Peyer's patch (tissue), 4 donors: ENCODE measurements around the gene CDC37. TPM values are rescaled to one million over a fixed set of nuclear protein-coding genes. Genes with fewer than 3 reads are reported as not detected.
A peak's percentile ranks its signal among the peaks of the same experiment; 100 is the strongest.

Source experiments
- DNase-seq, 3 donors: peaks; one replicate each; pipeline ENCODE4 v3.0.0-alpha.2; 2017 to 2019
- H3K27ac ChIP-seq, 4 donors: fragments of 200-600 bp; sonication (generic); one replicate each; pipeline ENCODE4 v1.5.1; 2016 to 2019
- H3K27me3 ChIP-seq, 2 donors: fragments of 200-600 bp; sonication (generic); one replicate each; pipeline ENCODE4 v1.5.1; 2019
- H3K36me3 ChIP-seq, 3 donors: fragments of 200-600 bp; sonication (generic); one replicate each; pipeline ENCODE4 v1.5.1; 2016 to 2019
- H3K4me1 ChIP-seq, 4 donors: fragments of 200-600 bp; sonication (generic); one replicate each; pipeline ENCODE4 v1.5.1; 2016 to 2019
- H3K4me3 ChIP-seq, 4 donors: fragments of 200-600 bp; sonication (generic); 1 replicate in 3 of 4; 2 replicates in 1 of 4; pipeline ENCODE4 v1.5.1; 2016 to 2019; ENCODE audit warnings: mild to moderate bottlenecking in 1 of 4
- H3K9me3 ChIP-seq, 4 donors: fragments of 200-600 bp; sonication (generic); one replicate each; pipeline ENCODE4 v1.5.1; 2016 to 2019; ENCODE audit warnings: mild to moderate bottlenecking in 1 of 4
- CTCF ChIP-seq, 6 experiments: fragments of 450-650 bp in 4 of 6; fragments of 200-600 bp in 2 of 6; sonication (generic) in 1 of 6; IDR thresholded peaks; one replicate each; pipeline ENCODE4 v1.5.1; 2017 to 2019; ENCODE audit warnings: antibody characterized with exemption in 6 of 6, mild to moderate bottlenecking in 3 of 6, moderate library complexity in 1 of 6
- POLR2A ChIP-seq, 2 donors: fragments of 450-650 bp; IDR thresholded peaks; one replicate each; pipeline ENCODE4 v1.5.1; 2017; ENCODE audit warnings: antibody characterized with exemption in 2 of 2, mild to moderate bottlenecking in 2 of 2, moderate library complexity in 2 of 2
- total RNA-seq, 4 donors: library from RNA; depleted of rRNA; stranded (reverse); fragments of >200 nt; gene quantifications; one replicate each; pipeline ENCODE4 v1.1.0, GENCODE V29; 2016

Gene CDC37
- total RNA-seq, 4 donors from 2014 or later: 118 to 443 (median 159) TPM

- no peak overlapping the region for H3K27ac ChIP-seq
- peak overlapping the region in 3 of 4 donors; percentile 13 to 33 (median 24) for H3K4me3 ChIP-seq
- DNase-seq: no peak
- peaks cover 0 to 51% of the 10 kb centered on the region in 2 donors for H3K27me3 ChIP-seq
- no peaks in the 10 kb centered on the region for H3K9me3 ChIP-seq
- H3K36me3 ChIP-seq: no peaks in the 10 kb centered on the region
- H3K4me1 ChIP-seq: peaks cover 0 to 50% (median 45%) of the 10 kb centered on the region in 4 donors
- TF ChIP-seq POLR2A (IDR thresholded peaks at IDR 0.05) (no peak), CTCF (IDR thresholded peaks at IDR 0.05) (no peak)
These were observed 15.9 kb upstream of the CDC37 start for GRCh38 chr19:10419200-10419645.

GRCh38 chr19:10418485-10419199 lies 15.3 kb upstream of the CDC37 start:
- Histone ChIP-seq H3K27me3 (peaks cover 0 to 51% of the 10 kb centered on the region in 2 donors), H3K9me3 (no peaks in the 10 kb centered on the region), H3K4me1 (peaks cover 0 to 45% (median 39%) of the 10 kb centered on the region in 4 donors), H3K4me3 (peak overlapping the region in 1 of 4 donors; percentile 33), H3K36me3 (no peaks in the 10 kb centered on the region), H3K27ac (no peak overlapping the region)
- no peak for DNase-seq
- no peak for TF ChIP-seq POLR2A (IDR thresholded peaks at IDR 0.05)
- no peak for TF ChIP-seq CTCF (IDR thresholded peaks at IDR 0.05)

GRCh38 chr19:10418235-10418484 lies 14.8 kb upstream of the CDC37 start:
- H3K27me3 ChIP-seq: peaks cover 0 to 51% of the 10 kb centered on the region in 2 donors

GRCh38 chr19:10417541-10418234 lies 14.3 kb upstream of the CDC37 start:
- H3K36me3 ChIP-seq: no peaks in the 10 kb centered on the region
- TF ChIP-seq CTCF (IDR thresholded peaks at IDR 0.05): no peak
- no peak for DNase-seq
- peaks cover 0 to 51% of the 10 kb centered on the region in 2 donors for H3K27me3 ChIP-seq
- H3K27ac ChIP-seq: no peak overlapping the region
- H3K4me3 ChIP-seq: no peak overlapping the region
- peaks cover 0 to 45% (median 36%) of the 10 kb centered on the region in 4 donors for H3K4me1 ChIP-seq
- no peaks in the 10 kb centered on the region for H3K9me3 ChIP-seq

More at GRCh38 chr19:10418235-10418484, 14.8 kb upstream of the CDC37 start:
- Histone ChIP-seq H3K27ac (no peak overlapping the region), H3K36me3 (no peaks in the 10 kb centered on the region), H3K9me3 (no peaks in the 10 kb centered on the region), H3K4me3 (no peak overlapping the region), H3K4me1 (peaks cover 0 to 45% (median 36%) of the 10 kb centered on the region in 4 donors)
- no peak for DNase-seq
- no peak for TF ChIP-seq POLR2A (IDR thresholded peaks at IDR 0.05)
- TF ChIP-seq CTCF (IDR thresholded peaks at IDR 0.05): no peak

- peaks cover 0 to 42% of the 10 kb centered on the region in 2 donors for H3K27me3 ChIP-seq
- peak; percentile 80 to 92 (median 88) for DNase-seq
- no peaks in the 10 kb centered on the region for H3K9me3 ChIP-seq
- H3K4me3 ChIP-seq: peak overlapping the region; percentile 37 to 55 (median 53)
- H3K4me1 ChIP-seq: peaks cover 0 to 45% (median 41%) of the 10 kb centered on the region in 4 donors
- TF ChIP-seq POLR2A (IDR thresholded peaks at IDR 0.05) (no peak), CTCF (IDR thresholded peaks at IDR 0.05) (peak; percentile 68 to 92 (median 76))
- H3K36me3 ChIP-seq: no peaks in the 10 kb centered on the region
- peak overlapping the region in 3 of 4 donors; percentile 32 to 64 (median 36) for H3K27ac ChIP-seq
These were observed 13.3 kb upstream of the CDC37 start for GRCh38 chr19:10416380-10417257.
